Measurements from ENCODE around the gene TRIM73. TPM values are rescaled to one million over a fixed set of nuclear protein-coding genes. Genes with fewer than 3 reads are reported as not detected.
A peak's percentile ranks its signal among the peaks of the same experiment; 100 is the strongest.
"Not testable (repeated sequence)": the region's sequence is repeated elsewhere in the genome, so short reads cannot be mapped to it uniquely, and the experiment has no call there.

TRIM73 gene
- 1 to 10 TPM in 2 of 4 donors, under 1 TPM in 2; 0.20 to 3.7 (median 1.7) TPM for total RNA-seq

DNA sequence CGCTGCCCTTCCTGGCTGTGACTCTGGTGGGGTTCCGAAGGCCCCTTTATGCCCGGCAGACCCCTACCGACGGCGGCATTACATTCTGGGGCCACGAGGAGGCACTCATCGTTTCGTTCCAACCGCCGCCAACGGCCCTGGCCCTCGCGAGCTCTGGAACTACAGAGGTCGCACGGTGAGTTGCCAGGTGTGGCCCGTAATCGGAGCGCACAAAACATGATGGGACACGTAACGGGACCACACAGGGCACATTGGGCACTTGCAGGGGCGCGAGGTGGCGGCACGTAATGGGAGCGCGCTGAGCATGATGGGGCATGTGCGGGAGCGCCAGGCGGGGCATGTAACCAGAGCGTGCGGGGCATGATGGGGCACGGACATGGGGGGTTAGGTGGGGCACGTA lies at the start of gene TRIM73:
TRIM73 (plus strand) TSS at position 301 of the 400 bp plus-strand sequence. CDS start 3,305 bp downstream, outside the sequence.
- H3K4me1 ChIP-seq; H3K36me3 ChIP-seq; DNase-seq; H3K4me3 ChIP-seq; in situ Hi-C loops (cut with MboI; ENCODE audit: low pct_ligation_motif_present in 1 of 4, low pct_unique_long_range_greater_than_20kb in 1 of 4, low sequenced_read_pairs in 3 of 4); intact Hi-C loops (cut with DNase I; ENCODE audit: low total_unique reads); H3K9me3 ChIP-seq; H3K27me3 ChIP-seq; H3K27ac ChIP-seq: not testable (repeated sequence)
- no CpG with 5 or more reads among the region's 34 CpGs for WGBS, 2 donors (ENCODE audit: low coverage in 1 of 2)

DNA sequence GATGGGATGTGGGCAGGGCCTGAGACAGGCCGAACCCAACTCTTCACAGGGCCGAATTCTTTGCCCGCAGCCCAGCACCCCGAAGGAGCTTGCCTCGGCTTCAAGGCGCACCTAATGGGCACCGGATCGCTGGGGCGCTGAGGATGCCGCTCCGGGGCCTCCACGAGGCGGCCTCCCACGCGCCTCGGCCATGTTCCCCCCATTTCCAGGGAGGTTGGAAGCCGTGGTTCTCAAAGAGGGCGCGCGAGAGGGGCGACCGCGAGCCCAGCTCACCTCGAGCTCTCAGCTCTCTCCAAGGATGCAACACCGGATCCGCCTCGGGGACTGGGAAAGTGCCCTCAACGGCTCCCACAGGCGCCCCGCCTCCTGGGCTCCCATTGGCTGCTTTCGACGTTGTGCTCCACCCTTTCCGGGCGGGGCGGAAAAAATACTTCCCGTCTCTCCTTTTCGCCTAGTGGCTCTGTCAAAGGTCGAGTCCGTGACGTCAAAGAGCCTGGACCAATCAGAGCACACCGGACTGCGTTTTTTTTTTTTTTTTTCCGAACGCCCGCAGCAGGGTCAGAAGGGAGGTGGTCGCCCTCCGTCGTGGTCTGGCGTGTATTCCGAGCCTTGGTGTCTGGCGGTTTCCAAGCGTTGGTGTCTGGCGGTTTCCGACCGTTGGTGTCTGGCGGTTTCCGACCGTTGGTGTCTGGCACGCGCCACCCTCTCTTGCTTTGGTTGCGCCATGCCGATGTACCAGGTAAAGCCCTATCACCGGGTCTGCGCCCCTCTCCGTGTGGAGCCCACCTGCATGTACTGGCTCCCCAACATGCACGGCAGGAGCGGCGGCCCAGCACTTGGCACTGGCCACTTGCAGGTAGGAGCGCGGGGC lies 36.5 kb upstream of the TRIM73 start:
- H3K27me3 ChIP-seq; H3K4me1 ChIP-seq; intact Hi-C loops (cut with DNase I; ENCODE audit: low total_unique reads); H3K9me3 ChIP-seq; DNase-seq; in situ Hi-C loops (cut with MboI; ENCODE audit: low pct_ligation_motif_present in 1 of 4, low pct_unique_long_range_greater_than_20kb in 1 of 4, low sequenced_read_pairs in 3 of 4); H3K36me3 ChIP-seq: not testable (repeated sequence)
- Histone ChIP-seq H3K27ac (peak overlapping the region in 3 of 4 donors; percentile 67 to 80 (median 74)), H3K4me3 (peak overlapping the region in 2 of 4 donors; percentile 34 to 47)
- WGBS, 2 donors (ENCODE audit: low coverage in 1 of 2): no CpG with 5 or more reads among the region's 70 CpGs
- peak in 1 of 3 donors; percentile 8 for TF ChIP-seq POLR2AphosphoS5 (IDR thresholded peaks at IDR 0.05)
- TF ChIP-seq POLR2A (IDR thresholded peaks at IDR 0.05): peak; percentile 47

DNA sequence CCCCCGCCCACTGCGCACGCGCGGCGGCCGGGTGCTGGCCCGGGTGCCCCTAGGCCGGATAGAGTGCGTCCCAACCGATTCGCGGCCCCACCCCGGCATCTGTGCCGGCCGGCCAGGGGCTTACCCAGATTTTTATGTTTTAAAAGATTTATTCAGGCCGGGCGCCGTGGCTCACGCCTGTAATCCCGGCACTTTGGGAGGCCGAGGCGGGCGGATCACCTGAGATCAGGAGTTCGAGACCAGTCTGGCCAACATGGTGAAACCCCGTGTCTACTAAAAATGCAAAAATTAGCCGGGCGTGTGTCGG lies 35.9 kb upstream of the TRIM73 start:
- H3K36me3 ChIP-seq; H3K4me1 ChIP-seq; H3K9me3 ChIP-seq; intact Hi-C loops (cut with DNase I; ENCODE audit: low total_unique reads); DNase-seq; H3K27me3 ChIP-seq; in situ Hi-C loops (cut with MboI; ENCODE audit: low pct_ligation_motif_present in 1 of 4, low pct_unique_long_range_greater_than_20kb in 1 of 4, low sequenced_read_pairs in 3 of 4): not testable (repeated sequence)
- peak overlapping the region in 3 of 4 donors; percentile 67 to 80 (median 74) for H3K27ac ChIP-seq
- WGBS, 2 donors (ENCODE audit: low coverage in 1 of 2): no CpG with 5 or more reads among the region's 29 CpGs
- H3K4me3 ChIP-seq: peak overlapping the region in 2 of 4 donors; percentile 34 to 47

DNA sequence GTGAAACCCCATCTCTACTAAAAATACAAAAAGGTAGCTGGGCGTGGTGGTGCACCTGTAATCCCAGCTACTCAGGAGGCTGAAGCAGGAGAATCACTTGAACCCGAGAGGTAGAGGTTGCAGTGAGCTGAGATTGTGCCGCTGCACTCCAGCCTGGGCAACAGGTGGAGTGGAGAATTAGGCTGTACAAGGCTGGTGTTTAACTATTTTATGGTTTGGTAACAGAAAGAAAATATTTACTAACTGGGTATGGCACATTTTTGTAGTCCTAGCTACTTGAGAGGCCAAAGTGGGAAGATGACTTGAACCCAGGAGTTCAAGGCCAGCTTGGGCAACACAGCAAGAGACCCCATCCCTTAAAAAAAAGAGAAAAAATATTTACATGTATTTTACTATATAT lies 31.4 kb upstream of the TRIM73 start:
- intact Hi-C loops (cut with DNase I; ENCODE audit: low total_unique reads); H3K4me1 ChIP-seq; in situ Hi-C loops (cut with MboI; ENCODE audit: low pct_ligation_motif_present in 1 of 4, low pct_unique_long_range_greater_than_20kb in 1 of 4, low sequenced_read_pairs in 3 of 4); H3K36me3 ChIP-seq; H3K27me3 ChIP-seq; H3K9me3 ChIP-seq; H3K4me3 ChIP-seq; H3K27ac ChIP-seq; DNase-seq: not testable (repeated sequence)
- WGBS, 2 donors (ENCODE audit: low coverage in 1 of 2): no CpG with 5 or more reads among the region's 3 CpGs

DNA sequence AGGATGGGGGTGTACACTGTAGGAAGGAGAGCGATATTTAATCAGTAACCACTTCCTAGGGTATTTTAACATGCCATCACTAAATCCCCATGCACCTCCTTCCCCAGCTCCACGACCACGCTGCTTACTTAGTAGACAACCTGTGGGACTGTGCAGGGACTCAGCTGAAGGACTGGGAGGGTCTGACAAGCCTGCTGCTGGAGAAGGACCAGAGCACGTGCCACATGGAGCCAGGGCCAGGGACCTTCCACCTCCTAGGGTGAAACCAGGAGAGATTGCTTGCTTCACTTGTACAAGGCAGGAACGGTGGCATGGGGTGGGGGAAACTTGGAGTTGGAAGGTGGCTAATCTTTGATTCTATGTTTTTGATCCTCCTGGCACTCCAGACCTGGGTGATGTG lies 28.8 kb upstream of the TRIM73 start:
- in situ Hi-C loops (cut with MboI; ENCODE audit: low pct_ligation_motif_present in 1 of 4, low pct_unique_long_range_greater_than_20kb in 1 of 4, low sequenced_read_pairs in 3 of 4); H3K27me3 ChIP-seq; H3K4me1 ChIP-seq; DNase-seq; H3K4me3 ChIP-seq; intact Hi-C loops (cut with DNase I; ENCODE audit: low total_unique reads); H3K27ac ChIP-seq; H3K9me3 ChIP-seq; H3K36me3 ChIP-seq: not testable (repeated sequence)
- no CpG with 5 or more reads among the region's 5 CpGs for WGBS, 2 donors (ENCODE audit: low coverage in 1 of 2)

DNA sequence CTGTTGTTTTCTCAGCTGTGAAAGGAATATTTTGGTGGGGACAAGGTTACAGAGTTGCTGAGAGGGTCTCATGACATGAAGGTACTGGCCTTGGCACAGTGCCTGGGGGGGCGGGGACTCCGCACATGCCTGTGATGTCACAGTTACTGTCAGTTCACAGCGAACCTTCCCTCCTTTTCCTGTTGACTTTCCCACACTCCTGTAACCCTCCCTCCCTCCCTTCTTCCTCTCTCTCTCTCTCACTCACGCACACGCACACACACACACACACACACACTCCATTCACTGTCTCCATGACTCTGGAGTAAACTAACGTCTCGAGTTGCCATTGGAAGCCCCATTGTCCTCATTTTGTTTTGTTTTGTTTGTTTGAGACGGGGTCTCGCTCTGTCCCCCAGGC lies 28.1 kb upstream of the TRIM73 start:
- DNase-seq; H3K4me3 ChIP-seq; H3K27me3 ChIP-seq; H3K36me3 ChIP-seq; H3K9me3 ChIP-seq; H3K27ac ChIP-seq; intact Hi-C loops (cut with DNase I; ENCODE audit: low total_unique reads); in situ Hi-C loops (cut with MboI; ENCODE audit: low pct_ligation_motif_present in 1 of 4, low pct_unique_long_range_greater_than_20kb in 1 of 4, low sequenced_read_pairs in 3 of 4); H3K4me1 ChIP-seq: not testable (repeated sequence)
- no CpG with 5 or more reads among the region's 9 CpGs for WGBS, 2 donors (ENCODE audit: low coverage in 1 of 2)

DNA sequence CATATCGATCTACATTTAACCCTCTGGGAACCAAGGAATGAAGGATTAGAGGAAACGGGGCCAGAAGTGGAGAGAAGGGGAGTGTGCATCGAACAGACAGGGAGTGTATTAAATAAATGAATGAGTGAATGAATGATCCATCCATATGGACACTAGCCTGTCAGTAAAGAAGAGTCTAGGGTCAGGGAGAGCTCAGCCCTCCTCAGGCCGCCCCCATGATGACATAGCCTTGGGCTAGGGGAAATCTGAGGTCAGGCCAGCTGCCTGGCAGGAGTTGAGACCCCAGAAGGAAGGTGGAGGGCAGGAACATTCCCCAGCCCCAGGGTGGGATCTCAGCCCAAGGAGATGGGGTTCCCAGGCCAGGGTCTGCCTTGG lies 21.3 kb upstream of the TRIM73 start:
- H3K4me3 ChIP-seq; H3K36me3 ChIP-seq; in situ Hi-C loops (cut with MboI; ENCODE audit: low pct_ligation_motif_present in 1 of 4, low pct_unique_long_range_greater_than_20kb in 1 of 4, low sequenced_read_pairs in 3 of 4); intact Hi-C loops (cut with DNase I; ENCODE audit: low total_unique reads); H3K27ac ChIP-seq; H3K27me3 ChIP-seq; DNase-seq; H3K4me1 ChIP-seq; H3K9me3 ChIP-seq: not testable (repeated sequence)
- no CpG with 5 or more reads among the region's 4 CpGs for WGBS, 2 donors (ENCODE audit: low coverage in 1 of 2)

DNA sequence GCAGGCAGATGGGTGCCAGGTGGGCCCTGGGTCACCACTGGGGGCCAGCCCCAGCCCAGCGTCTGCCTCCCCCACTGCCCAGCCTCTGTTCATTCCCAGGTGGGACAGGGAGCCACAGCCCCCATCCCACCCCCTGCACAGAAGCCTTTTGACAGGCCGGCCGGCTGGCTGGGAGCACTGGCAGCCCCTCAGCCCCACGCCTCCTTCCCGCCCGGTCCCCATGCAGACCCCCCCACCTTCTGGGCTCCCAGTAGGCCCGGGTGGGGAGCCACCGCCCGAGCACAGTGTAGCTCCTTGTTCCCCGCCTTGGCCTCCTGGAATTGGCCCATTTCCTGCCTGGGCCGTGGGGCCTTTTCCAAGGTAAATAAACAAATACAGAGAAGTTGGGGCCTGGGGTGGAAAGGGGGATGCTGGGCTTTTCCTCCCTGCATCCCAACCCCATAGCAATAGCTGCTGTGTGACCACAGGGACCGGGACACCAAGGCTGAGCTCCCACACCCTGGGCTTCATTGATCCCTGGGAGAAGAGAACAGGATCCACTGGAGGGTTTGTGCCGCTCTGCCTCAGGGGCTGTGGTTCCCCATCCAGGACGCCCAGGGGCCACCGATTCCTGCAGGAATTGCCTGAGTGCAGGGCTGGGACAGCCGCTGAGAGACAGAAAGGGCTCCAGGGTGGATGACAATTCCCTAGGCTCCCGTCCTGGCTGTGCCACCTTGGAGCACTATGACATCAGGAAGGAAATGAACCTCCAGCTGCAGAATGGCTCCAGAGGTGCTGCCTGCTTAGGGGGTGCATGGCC lies 20.7 kb upstream of the TRIM73 start:
- H3K27ac ChIP-seq; H3K9me3 ChIP-seq; H3K4me3 ChIP-seq; intact Hi-C loops (cut with DNase I; ENCODE audit: low total_unique reads); in situ Hi-C loops (cut with MboI; ENCODE audit: low pct_ligation_motif_present in 1 of 4, low pct_unique_long_range_greater_than_20kb in 1 of 4, low sequenced_read_pairs in 3 of 4); H3K36me3 ChIP-seq; H3K27me3 ChIP-seq; DNase-seq; H3K4me1 ChIP-seq: not testable (repeated sequence)
- WGBS, 2 donors (ENCODE audit: low coverage in 1 of 2): no CpG with 5 or more reads among the region's 17 CpGs

DNA sequence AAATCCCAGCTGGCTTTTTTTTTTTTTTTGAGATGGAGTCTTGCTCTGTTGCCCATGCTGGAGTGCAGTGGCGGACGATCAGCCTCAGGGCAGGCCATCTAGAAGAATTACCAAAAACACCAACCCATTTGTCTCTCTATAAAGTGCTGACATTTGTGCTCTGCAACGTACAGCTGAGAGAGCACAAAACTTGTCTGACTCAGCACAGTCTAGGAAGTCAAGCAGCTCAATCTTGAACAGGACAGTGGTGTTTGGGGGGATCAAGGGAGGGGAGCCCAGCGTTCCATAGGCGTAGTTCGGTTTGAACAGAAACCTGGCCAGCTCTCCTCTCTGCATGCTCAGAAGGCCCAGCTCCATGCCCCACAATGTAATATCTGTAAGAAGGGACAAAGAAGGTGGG lies 2.2 kb upstream of the TRIM73 start:
- no CpG with 5 or more reads among the region's 6 CpGs for WGBS, 2 donors (ENCODE audit: low coverage in 1 of 2)
- intact Hi-C loops (cut with DNase I; ENCODE audit: low total_unique reads); H3K4me1 ChIP-seq; in situ Hi-C loops (cut with MboI; ENCODE audit: low pct_ligation_motif_present in 1 of 4, low pct_unique_long_range_greater_than_20kb in 1 of 4, low sequenced_read_pairs in 3 of 4); H3K9me3 ChIP-seq; DNase-seq; H3K36me3 ChIP-seq; H3K4me3 ChIP-seq; H3K27me3 ChIP-seq; H3K27ac ChIP-seq: not testable (repeated sequence)

DNA sequence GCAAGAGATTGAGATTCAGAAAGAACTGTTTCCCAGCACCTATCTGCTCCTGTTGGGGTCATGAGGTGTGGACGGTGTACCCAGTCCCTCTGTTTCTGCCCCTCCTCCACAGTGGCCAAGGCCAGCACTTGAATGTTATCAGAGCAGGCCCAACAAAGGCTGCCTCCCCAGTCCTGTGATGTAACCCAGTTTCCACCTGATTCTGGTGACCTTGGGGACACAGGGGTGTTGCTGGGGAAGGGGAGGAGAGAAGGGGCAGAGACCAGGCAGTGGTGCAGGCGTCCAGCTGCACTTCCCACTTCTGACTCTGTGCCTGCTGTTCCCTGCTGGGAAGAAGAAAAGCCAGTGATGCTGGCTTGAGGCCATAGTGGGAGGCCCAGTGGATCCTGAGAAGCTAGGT lies 2.4 kb downstream of the TRIM73 start:
- H3K9me3 ChIP-seq; H3K27me3 ChIP-seq; in situ Hi-C loops (cut with MboI; ENCODE audit: low pct_ligation_motif_present in 1 of 4, low pct_unique_long_range_greater_than_20kb in 1 of 4, low sequenced_read_pairs in 3 of 4); DNase-seq; H3K4me1 ChIP-seq; H3K4me3 ChIP-seq; H3K27ac ChIP-seq; H3K36me3 ChIP-seq; intact Hi-C loops (cut with DNase I; ENCODE audit: low total_unique reads): not testable (repeated sequence)
- WGBS, 2 donors (ENCODE audit: low coverage in 1 of 2): no CpG with 5 or more reads among the region's 2 CpGs
